ENCODE results near the gene CHADL.
"Not testable (repeated sequence)": the region's sequence is repeated elsewhere in the genome, so short reads cannot be mapped to it uniquely, and the experiment has no call there.

The CHADL gene

DNA sequence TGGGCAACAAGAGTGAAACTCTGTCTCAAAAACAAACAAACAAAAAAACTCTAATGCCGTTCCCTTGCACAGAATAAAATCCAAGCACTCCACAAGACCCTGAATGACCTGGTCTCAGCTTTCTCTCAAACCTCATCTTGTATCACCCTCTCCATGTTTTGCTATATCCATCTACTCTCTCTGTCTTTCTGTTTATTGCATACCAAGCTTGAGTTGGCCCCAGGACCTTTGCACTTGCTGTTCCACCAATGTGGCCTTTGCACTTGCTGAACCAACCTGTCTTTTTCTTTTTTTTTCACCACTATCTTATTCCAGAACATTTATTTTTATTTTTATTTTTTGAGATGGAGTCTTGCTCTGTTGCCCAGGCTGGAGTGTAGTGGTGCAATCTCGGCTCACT lies 37.6 kb downstream of the CHADL start:
- Mint-ChIP-seq H3K27ac (no peak overlapping the region), H3K4me3 (no peak overlapping the region)

DNA sequence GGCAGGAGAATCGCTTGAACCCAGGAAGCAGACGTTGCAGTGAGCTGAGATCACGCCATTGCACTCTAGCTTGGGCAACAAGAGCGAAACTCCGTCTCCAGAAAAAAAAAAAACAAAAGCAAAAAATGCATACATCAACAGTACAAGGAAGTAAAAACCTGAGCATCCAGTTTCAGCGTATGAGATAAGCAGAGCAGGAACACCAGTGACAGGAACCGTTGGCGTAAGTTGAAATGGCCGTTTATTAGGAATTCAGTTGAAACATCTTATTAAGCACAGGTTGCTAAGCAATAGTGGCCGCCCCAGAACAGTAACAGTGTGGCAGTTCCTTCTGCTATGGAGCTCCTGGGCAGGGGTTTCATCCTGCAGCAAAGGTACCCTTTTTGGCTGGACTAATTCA lies 39.6 kb downstream of the CHADL start:
- Mint-ChIP-seq H3K9me3 (no peaks in the 10 kb centered on the region), H3K27me3 (ENCODE audit: low read depth) (peaks cover 38% of the 10 kb centered on the region), H3K4me3 (no peak overlapping the region), H3K36me3 (ENCODE audit: low read depth) (peaks cover 3% of the 10 kb centered on the region), H3K4me1 (ENCODE audit: low read depth) (peaks cover 24% of the 10 kb centered on the region), H3K27ac (no peak overlapping the region)
- DNase-seq (ENCODE audit: low spot score) = no peak

More for the DNA sequence above, 37.6 kb downstream of the CHADL start:
- Mint-ChIP-seq H3K27me3 (ENCODE audit: low read depth) (peaks cover 28% of the 10 kb centered on the region), H3K9me3 (no peaks in the 10 kb centered on the region), H3K4me1 (ENCODE audit: low read depth) (peaks cover 18% of the 10 kb centered on the region), H3K36me3 (ENCODE audit: low read depth) (peaks cover 5% of the 10 kb centered on the region)
- no peak for DNase-seq (ENCODE audit: low spot score)

DNA sequence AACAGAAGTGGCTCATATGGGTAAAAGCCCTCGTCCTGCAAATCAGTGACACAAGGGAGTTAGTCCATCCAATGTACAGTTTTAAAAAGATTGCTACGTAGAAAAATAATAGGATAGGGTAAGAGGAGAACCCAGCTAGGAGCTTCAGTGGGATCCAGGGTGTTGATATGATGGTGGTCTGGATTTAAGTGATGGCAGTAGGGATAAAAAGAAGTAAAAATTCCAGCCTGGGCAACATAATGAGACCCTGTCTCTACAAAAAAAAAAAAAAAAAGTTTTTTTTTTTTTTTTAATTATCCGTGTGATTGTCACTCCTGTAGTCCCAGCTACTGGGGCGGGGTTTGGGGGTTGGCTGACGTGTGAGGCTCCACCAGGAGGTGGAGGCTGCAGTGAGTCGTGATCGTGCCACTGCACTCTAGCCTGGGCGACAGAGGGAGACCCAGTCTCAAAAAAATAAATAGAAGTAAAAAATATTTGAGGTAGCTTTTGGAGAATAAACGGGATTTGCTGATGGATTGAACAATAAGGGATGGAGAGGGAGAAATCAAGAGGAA lies 42.6 kb downstream of the CHADL start:
- Mint-ChIP-seq H3K4me1 (ENCODE audit: low read depth) (peaks cover 11% of the 10 kb centered on the region), H3K27ac (peak overlapping the region; percentile 7)
- peak; percentile 51 for DNase-seq (ENCODE audit: low spot score)

DNA sequence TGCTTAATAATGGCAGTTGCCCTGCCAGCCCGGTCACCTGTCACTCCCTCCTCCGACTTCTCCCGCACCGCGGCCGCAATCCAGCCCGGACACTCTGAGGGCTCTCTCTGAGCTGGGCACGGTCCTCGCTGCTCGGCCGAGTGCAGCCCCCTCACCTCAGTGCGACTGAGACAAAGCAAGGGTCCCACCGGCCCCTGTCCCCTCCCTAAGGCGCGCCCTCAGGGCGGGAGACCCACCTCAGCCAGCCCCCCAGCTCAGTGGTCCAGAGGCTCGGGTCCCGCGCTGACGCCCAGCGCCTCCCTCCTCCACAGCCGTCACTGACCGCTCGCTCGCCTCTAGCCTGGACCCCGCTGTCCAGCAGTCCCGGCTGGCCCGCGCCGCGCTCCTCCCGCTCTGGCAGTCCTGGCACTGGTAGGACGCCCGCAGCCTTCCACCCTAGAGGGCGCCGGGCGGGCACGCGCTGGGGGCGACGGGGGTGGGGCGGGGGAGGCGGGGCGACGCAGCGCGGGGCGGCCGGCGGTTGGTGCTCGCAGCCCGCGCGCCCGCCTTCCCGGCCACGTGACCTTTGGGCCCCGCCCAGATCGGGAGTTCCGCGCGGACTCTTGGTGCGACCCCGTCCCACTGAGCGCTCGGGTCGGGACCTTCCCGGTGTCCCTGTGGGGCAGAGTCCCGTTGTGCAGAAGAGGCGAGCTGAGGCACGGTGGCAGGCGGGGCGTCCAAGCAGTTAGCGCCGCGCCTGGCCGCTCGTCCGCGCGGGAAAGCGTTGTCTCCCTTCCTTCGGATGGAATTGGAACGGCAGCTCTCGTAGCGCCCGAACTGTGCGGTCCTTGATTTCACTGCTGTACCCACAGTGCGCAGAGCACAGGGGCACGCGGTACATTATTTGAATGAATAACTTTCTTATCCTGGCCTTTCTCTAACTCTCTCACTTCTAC lies 43.4 kb downstream of the CHADL start:
- no peaks in the 10 kb centered on the region for H3K9me3 Mint-ChIP-seq
- peaks cover 11% of the 10 kb centered on the region for H3K4me1 Mint-ChIP-seq (ENCODE audit: low read depth)
- peaks cover 33% of the 10 kb centered on the region for H3K27me3 Mint-ChIP-seq (ENCODE audit: low read depth)
- no peaks in the 10 kb centered on the region for H3K36me3 Mint-ChIP-seq (ENCODE audit: low read depth)
- peak; percentile 86 for DNase-seq (ENCODE audit: low spot score)
- peak overlapping the region; percentile 7 for H3K27ac Mint-ChIP-seq
- peak overlapping the region; percentile 84 for H3K4me3 Mint-ChIP-seq

More for the DNA sequence above, 42.6 kb downstream of the CHADL start:
- H3K4me3 Mint-ChIP-seq = peak overlapping the region; percentile 84
- H3K36me3 Mint-ChIP-seq (ENCODE audit: low read depth) = no peaks in the 10 kb centered on the region
- no peaks in the 10 kb centered on the region for H3K9me3 Mint-ChIP-seq
- H3K27me3 Mint-ChIP-seq (ENCODE audit: low read depth) = peaks cover 34% of the 10 kb centered on the region

DNA sequence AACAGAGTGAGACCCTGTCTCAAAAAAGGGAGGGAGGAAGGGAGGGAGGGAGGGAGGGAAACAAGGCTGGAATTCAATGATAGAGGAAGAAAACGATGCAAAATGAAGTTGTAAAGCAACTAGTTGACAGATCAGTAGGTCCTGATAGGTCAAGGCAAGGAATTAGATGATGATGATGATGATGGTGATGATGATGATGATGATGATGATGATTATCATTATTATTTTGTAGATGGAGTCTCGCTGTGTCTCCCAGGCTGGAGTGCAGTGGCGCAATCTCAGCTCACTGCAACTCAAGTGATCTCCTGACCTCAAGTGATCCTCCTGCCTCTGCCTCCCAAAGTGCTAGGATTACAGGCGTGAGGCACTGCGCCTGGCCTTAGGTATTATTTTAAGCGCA lies 46.9 kb downstream of the CHADL start:
- peaks cover 28% of the 10 kb centered on the region for H3K27me3 Mint-ChIP-seq (ENCODE audit: low read depth)
- H3K27ac Mint-ChIP-seq = no peak overlapping the region
- no peak for DNase-seq (ENCODE audit: low spot score)
- H3K4me3 Mint-ChIP-seq = no peak overlapping the region
- no peaks in the 10 kb centered on the region for H3K9me3 Mint-ChIP-seq
- peaks cover 11% of the 10 kb centered on the region for H3K4me1 Mint-ChIP-seq (ENCODE audit: low read depth)
- H3K36me3 Mint-ChIP-seq (ENCODE audit: low read depth) = no peaks in the 10 kb centered on the region

DNA sequence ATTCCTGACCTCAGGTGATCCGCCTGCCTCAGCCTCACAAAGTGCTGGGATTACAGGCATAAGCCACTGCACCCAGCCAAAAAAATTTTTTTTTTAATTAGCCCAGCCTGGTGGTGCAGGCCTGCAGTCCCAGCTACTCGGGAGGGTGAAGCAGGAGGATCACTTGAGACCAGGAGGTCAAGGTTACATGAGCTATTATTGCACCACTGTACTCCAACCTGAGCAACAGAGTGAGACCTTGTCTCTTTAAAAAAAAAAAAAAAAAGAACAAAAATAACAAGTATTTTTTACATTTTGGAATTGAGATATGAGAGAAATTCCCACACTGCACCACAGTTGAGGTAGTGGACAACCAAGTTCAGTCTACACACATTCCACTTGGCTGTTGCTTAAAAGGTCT lies 49.3 kb downstream of the CHADL start:
- Mint-ChIP-seq H3K27me3 (ENCODE audit: low read depth) (peaks cover 16% of the 10 kb centered on the region), H3K27ac (no peak overlapping the region), H3K4me1 (ENCODE audit: low read depth) (peaks cover under 1% of the 10 kb centered on the region), H3K36me3 (ENCODE audit: low read depth) (no peaks in the 10 kb centered on the region), H3K4me3 (no peak overlapping the region), H3K9me3 (no peaks in the 10 kb centered on the region)
- no peak for DNase-seq (ENCODE audit: low spot score)

DNA sequence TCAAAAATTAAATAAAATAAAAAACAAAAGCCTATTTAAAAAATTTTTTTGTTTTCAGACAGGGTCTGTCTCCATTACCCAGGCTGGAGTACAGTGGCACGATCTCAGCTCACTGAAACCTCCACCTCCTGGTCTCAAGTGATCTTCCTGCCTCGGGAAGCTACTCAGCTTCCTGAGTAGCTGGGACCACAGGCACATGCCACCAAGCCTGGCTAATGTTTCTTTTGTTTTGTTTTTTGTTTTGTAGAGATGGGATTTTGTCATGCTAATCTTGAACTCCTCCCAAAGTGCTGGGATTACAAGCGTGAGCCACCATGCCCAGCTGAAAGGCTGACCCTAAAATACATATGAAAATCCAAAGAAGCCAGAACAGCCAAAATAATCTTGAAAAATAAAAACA lies 56.1 kb downstream of the CHADL start:
- Mint-ChIP-seq H3K27ac (no peak overlapping the region), H3K27me3 (ENCODE audit: low read depth) (peaks cover 3% of the 10 kb centered on the region), H3K9me3 (no peaks in the 10 kb centered on the region), H3K36me3 (ENCODE audit: low read depth) (peaks cover 9% of the 10 kb centered on the region), H3K4me1 (ENCODE audit: low read depth) (peaks cover 3% of the 10 kb centered on the region), H3K4me3 (no peak overlapping the region)
- DNase-seq (ENCODE audit: low spot score) = no peak

DNA sequence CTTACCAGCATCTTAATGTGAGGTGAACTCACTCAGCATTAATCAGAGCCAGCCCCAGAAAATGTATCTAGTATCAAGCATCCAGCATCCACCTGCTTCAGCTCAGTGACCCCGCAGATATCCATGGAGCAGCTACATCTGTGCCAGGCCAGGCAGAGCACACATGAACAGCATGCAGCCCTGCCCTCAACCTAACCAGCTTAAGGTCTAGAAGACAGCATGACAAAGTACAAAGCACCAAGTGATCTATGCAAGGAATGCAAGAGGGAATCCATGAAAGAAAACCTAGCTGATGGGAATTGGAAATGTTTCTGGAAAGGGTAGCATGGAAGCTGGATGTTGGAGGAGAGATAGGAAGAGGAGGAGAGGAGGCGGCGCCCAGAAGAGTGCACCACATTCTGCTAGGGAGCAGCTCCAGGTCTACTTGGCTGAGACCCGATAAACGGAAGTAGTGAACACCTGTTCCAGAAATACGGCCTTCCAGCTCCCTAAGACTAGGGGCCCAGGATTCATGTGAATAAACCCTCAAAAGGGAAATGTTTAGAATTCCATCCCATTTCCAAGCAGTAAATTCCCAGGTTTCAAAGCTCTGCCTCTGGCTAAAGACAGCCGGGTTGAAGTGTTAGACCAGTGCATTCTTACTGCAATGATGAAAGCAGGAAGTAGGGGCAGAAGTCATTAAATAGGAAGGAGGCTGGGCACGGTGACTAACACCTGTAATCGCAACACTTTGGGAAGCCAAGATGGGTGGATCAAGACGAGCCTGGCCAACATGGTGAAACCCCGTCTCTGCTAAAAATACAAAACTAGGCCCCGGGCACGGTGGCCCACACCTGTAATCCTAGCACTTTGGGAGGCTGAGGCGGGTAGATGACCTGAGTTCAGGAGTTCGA lies 59.1 kb downstream of the CHADL start:
- Mint-ChIP-seq H3K27me3 (ENCODE audit: low read depth) (no peaks in the 10 kb centered on the region), H3K4me1 (ENCODE audit: low read depth) (peaks cover 3% of the 10 kb centered on the region), H3K4me3 (no peak overlapping the region), H3K9me3 (no peaks in the 10 kb centered on the region), H3K27ac (peak overlapping the region; percentile 62), H3K36me3 (ENCODE audit: low read depth) (peaks cover 27% of the 10 kb centered on the region)
- no peak for DNase-seq (ENCODE audit: low spot score)

DNA sequence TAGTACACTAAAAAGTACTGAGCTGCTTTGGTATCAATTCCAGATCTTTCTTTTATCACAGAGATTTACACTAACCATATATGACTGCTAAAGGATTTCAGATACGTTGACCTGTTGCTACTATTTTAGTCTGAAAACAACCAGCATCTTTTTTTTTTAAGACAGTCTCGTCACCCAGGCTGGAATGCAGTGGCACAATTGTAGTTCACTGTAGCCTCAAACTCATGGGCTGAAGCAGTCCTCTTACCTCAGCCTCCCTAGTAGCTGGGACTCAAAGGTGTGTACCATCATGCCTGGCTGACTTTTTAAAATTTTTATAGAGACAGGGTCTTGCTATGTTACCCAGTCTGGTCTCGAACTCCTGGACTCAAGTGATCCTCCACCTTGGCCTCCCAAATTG lies 59.8 kb downstream of the CHADL start:
- Mint-ChIP-seq H3K4me3 (no peak overlapping the region), H3K27me3 (ENCODE audit: low read depth) (no peaks in the 10 kb centered on the region), H3K36me3 (ENCODE audit: low read depth) (peaks cover 32% of the 10 kb centered on the region), H3K9me3 (no peaks in the 10 kb centered on the region), H3K27ac (no peak overlapping the region), H3K4me1 (ENCODE audit: low read depth) (peaks cover 3% of the 10 kb centered on the region)
- no peak for DNase-seq (ENCODE audit: low spot score)

DNA sequence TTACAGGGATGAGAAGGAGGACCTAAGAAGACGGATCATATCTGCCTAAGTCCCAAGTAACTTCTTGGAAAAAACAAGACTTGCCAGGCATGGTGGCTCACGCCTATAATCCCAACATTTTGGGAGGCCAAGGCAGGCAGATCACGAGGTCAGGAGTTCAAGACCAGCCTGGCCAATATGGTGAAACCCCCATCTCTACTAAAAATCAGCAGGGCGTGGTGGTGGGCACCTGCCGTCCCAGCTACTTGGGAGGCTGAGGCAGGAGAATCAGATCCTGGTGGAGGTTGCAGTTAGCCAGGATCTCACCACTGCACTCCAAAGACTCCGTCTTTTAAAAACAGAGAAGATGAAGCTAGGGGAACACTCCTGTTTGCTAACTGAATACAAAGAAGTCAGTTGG lies 60.4 kb downstream of the CHADL start:
- H3K27ac Mint-ChIP-seq; H3K27me3 Mint-ChIP-seq (ENCODE audit: low read depth); H3K4me3 Mint-ChIP-seq; H3K9me3 Mint-ChIP-seq; DNase-seq (ENCODE audit: low spot score); H3K4me1 Mint-ChIP-seq (ENCODE audit: low read depth): not testable (repeated sequence)
- H3K36me3 Mint-ChIP-seq (ENCODE audit: low read depth) = peaks cover 38% of the 10 kb centered on the region

Data from T-helper 2 cell treated with Interferon-gamma antibody and Interleukin-4, amounts not matched to agents 5 μg/mL and 100 μg/mL, for 36 hours (primary cell).